ENCODE measurements around the gene RBMS1. TPM values are rescaled to one million over a fixed set of nuclear protein-coding genes. Genes with fewer than 3 reads are reported as not detected.

Gene RBMS1
- total RNA-seq, 4 donors from 2014 or later: 26.3 to 52.5 (median 37.5) TPM

GRCh38 chr2:160337728-160338127, 155.9 kb downstream of the RBMS1 start:
- H3K4me1 ChIP-seq: peaks cover 0 to 69% (median 33%) of the 10 kb centered on the region in 3 donors
- H3K27ac ChIP-seq: no peak overlapping the region

GRCh38 chr2:160336635-160337034, 157.0 kb downstream of the RBMS1 start:
- H3K27me3 ChIP-seq: no peaks in the 10 kb centered on the region
- H3K9me3 ChIP-seq: no peaks in the 10 kb centered on the region
- intact Hi-C loops (cut with DNase I): no loop called here
- peaks cover 0 to 80% (median 33%) of the 10 kb centered on the region in 3 donors for H3K4me1 ChIP-seq
- DNase-seq: no peak
- TF ChIP-seq POLR2A (IDR thresholded peaks at IDR 0.05) (no peak), CTCF (IDR thresholded peaks at IDR 0.05) (no peak)
- H3K36me3 ChIP-seq: no peaks in the 10 kb centered on the region
- 80 to 90% methylated on average over 4 of the region's 4 CpGs for WGBS, 2 donors
- H3K27ac ChIP-seq: no peak overlapping the region
- no peak overlapping the region for H3K4me3 ChIP-seq

More at GRCh38 chr2:160337728-160338127, 155.9 kb downstream of the RBMS1 start:
- Histone ChIP-seq H3K4me3 (no peak overlapping the region), H3K27me3 (no peaks in the 10 kb centered on the region), H3K36me3 (no peaks in the 10 kb centered on the region), H3K9me3 (no peaks in the 10 kb centered on the region)
- TF ChIP-seq CTCF (IDR thresholded peaks at IDR 0.05) (no peak), POLR2A (IDR thresholded peaks at IDR 0.05) (no peak)
- 46 to 74% methylated on average over 3 of the region's 3 CpGs for WGBS, 2 donors
- intact Hi-C loops (cut with DNase I): no loop called here
- no peak for DNase-seq

- TF ChIP-seq CTCF (IDR thresholded peaks at IDR 0.05) (no peak), POLR2A (IDR thresholded peaks at IDR 0.05) (no peak)
- intact Hi-C loops (cut with DNase I): no loop called here
- Histone ChIP-seq H3K27me3 (no peaks in the 10 kb centered on the region), H3K36me3 (no peaks in the 10 kb centered on the region), H3K27ac (no peak overlapping the region), H3K4me1 (peaks cover 0 to 85% (median 33%) of the 10 kb centered on the region in 3 donors), H3K9me3 (no peaks in the 10 kb centered on the region), H3K4me3 (no peak overlapping the region)
- no peak for DNase-seq
- 42 to 65% methylated on average over 1 of the region's 1 CpG for WGBS, 2 donors
Measured at GRCh38 chr2:160336105-160336504, 157.5 kb downstream of the RBMS1 start.

GRCh38 chr2:160335441-160335840, 158.2 kb downstream of the RBMS1 start:
- intact Hi-C loops (cut with DNase I): no loop called here
- H3K4me3 ChIP-seq: no peak overlapping the region
- no peak for DNase-seq
- no peak overlapping the region for H3K27ac ChIP-seq
- no peaks in the 10 kb centered on the region for H3K27me3 ChIP-seq
- no peaks in the 10 kb centered on the region for H3K36me3 ChIP-seq
- no peaks in the 10 kb centered on the region for H3K9me3 ChIP-seq
- WGBS, 2 donors: 73 to 76% methylated on average over 5 of the region's 5 CpGs
- TF ChIP-seq CTCF (IDR thresholded peaks at IDR 0.05) (no peak), POLR2A (IDR thresholded peaks at IDR 0.05) (no peak)
- H3K4me1 ChIP-seq: peaks cover 0 to 91% (median 33%) of the 10 kb centered on the region in 3 donors

GRCh38 chr2:160334028-160334741, 159.4 kb downstream of the RBMS1 start:
- intact Hi-C loops (cut with DNase I): no loop called here
- no peaks in the 10 kb centered on the region for H3K9me3 ChIP-seq
- TF ChIP-seq POLR2A (IDR thresholded peaks at IDR 0.05): no peak
- no peak for TF ChIP-seq CTCF (IDR thresholded peaks at IDR 0.05)
- peaks cover 0 to 92% (median 33%) of the 10 kb centered on the region in 3 donors for H3K4me1 ChIP-seq
- no peaks in the 10 kb centered on the region for H3K36me3 ChIP-seq
- H3K4me3 ChIP-seq: no peak overlapping the region
- peak overlapping the region in 3 of 4 donors; percentile 7 to 31 (median 27) for H3K27ac ChIP-seq
- WGBS, 2 donors: 25 to 30% methylated on average over 4 of the region's 4 CpGs
- no peaks in the 10 kb centered on the region for H3K27me3 ChIP-seq
- no peak for DNase-seq

Measured in esophagus squamous epithelium (tissue), 5 donors.